ENCODE data around the gene COL5A3.

GRCh38 chr19:10045371-10045770, 35.1 kb upstream of the COL5A3 start:
- TF ChIP-seq CTCF (IDR thresholded peaks at IDR 0.05) (no peak), POLR2A (IDR thresholded peaks at IDR 0.05) (no peak)

All from esophagus squamous epithelium (tissue), 4 donors.